Raji (cell line): ENCODE results near the gene FGF11.

Experiments used
- POLR2A ChIP-seq: IDR thresholded peaks from 2 replicates; pipeline ENCODE4 v1.6.1; 2011; ENCODE audit warnings: low read depth, low read length, control low read depth; ENCODE audit not compliant: insufficient read depth

FGF11 gene

DNA sequence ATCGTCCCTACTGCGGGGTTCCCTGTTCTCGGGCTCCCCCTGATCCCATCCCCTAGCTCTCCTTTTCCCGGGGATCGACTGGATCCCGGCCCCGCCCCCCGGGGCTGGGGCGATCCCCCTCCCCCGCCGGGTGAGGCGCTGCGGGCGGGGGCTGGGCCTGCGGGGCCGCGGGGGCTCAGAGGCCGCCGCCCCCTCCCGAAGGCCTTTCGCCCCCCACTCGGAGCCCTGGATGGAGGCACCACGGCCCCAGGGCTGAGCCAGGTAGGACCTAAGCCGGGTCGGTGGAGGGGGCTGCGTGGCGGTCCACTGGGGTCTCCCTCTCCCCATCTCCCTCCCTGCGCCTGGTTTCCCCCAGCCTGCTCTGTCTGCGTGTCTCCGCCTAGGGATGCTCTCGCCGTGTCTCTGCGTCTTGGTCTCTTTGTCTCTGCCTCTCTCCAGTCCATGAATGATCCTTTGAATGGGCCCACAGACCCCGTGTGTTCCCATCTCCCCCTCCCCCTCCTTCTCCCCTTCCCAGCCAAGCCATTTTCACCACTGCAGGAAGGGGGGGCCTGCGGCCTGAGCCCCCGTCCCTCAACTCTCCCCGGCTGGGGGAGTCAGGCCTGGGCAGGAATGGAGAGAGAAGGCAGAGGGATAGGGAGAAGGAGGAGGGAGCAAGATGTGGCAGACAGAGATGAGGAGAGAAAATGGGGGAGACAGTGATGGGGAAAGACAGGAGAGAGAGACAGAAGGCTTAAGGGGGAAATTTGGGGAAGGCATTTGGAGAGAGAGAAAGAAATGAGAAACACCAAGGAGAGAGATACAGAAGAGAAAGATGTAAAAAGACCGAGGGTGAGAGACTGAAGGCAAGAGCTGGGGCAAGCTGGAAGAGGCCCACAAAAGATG, 33.7 kb upstream of the FGF11 start:
- TF ChIP-seq POLR2A, result no peak

DNA sequence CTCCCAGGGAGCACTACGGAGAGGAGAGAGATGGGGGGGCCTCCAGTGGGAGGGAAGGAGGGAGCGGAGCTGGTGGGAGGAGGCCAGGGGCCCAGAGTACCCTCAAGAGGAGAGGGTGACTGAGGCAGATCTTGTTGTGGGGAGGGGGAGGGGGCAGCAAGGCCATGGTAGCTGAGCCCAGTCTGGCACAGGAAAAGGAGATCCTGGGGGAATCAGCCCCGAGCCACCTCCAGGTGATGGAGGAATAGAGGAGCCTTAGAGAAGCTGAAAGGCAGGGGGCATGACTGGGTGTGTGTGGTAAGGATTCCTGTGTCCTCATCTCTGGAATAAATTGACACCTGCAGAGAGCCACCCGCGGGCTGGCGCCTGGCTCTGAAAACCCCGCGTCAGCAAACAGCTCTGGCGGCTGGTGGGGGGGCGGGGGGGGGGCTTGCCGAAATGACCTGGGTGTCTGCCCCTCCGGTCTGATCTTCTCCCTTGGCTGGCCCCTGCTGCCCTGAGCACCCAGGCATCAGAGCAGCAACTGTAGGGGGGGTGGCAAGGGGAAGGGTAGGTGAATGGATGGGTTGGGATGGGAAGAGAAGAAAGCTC, 33.0 kb upstream of the FGF11 start:
- no peak for TF ChIP-seq POLR2A

DNA sequence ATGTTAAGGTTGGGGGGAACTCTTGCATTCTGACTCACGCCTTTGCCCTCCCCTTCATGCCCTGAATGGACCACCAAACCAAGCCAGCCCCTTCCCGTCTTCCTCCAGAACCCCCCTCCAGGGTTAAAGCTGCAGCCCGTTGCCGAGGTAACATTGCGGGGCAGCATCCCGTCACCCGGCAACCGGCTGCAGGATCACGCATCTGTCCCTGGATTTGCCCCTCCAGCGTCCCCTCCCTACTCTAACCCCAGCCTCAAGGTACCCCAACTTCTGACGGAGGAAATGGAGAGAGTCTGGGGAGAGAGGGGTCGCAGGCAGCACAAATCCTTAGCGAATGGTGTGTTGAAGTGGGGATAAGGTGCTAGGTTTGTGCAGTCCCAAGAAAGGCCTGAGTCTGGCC, 32.2 kb upstream of the FGF11 start:
- no peak for TF ChIP-seq POLR2A

DNA sequence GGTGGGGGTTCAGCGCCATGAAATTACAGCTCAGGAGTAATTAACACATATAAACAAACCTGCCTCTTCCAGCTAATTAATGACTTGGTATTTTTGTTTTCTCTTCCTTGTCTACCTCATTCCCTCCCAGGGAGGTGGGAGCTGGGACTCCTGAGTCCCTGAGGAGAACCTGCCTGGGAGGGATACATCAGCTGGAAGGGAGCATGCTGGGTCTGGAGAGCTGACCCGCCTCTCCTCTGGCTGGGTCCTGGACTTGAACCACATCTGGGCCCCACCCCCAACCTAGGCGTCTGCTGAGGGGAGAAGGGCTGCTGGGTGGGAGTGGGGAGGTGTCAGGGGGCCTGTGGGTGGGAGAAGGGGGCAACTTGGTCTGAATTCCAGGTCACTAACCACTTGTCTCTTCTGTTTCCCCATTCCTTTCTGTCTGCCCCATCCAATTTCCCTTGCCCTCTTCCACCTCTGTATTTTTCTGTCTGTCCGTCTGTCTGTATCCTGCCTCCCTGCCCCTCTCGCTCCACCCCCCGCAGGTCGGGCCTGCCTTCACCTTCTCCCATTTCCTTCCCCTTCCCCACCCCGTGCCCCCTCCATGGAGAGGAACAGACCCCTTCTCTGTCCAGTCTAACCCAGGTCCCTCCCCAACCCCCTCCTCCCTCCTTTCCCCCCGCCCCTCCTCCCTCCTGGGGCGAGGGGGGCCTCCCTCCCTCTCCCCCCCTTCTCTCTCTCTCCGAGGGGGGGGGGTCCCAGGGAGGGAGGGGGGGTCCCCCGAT, 31.6 kb upstream of the FGF11 start, which contains the start of gene NLGN2:
Gene NLGN2, plus strand, starts transcription at position 361 of the 767 bp plus-strand sequence. CDS start 411 bp downstream, outside the sequence.
- TF ChIP-seq POLR2A, result no peak

DNA sequence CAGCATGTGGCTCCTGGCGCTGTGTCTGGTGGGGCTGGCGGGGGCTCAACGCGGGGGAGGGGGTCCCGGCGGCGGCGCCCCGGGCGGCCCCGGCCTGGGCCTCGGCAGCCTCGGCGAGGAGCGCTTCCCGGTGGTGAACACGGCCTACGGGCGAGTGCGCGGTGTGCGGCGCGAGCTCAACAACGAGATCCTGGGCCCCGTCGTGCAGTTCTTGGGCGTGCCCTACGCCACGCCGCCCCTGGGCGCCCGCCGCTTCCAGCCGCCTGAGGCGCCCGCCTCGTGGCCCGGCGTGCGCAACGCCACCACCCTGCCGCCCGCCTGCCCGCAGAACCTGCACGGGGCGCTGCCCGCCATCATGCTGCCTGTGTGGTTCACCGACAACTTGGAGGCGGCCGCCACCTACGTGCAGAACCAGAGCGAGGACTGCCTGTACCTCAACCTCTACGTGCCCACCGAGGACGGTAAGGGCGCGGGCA, 31.0 kb upstream of the FGF11 start:
- TF ChIP-seq POLR2A, result no peak

DNA sequence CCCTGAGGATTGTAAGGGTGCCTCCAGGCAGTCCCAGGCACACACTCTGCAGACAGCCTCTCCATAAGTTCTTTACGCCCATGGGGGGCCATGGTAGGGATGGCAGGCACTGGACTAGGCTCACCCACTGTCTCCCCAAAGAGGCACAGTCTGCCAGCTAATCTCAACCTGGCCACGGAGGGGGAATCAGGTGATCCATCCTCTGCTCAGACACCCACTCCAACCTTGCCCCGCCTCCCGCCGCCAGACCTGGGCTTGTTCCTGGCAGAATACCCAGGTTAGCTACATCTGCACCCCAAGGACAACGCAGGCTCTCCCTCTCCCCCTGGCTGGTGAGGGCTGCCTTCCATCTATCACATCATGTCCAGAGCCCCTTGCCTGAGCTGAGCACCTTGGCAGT, 30.4 kb upstream of the FGF11 start:
- TF ChIP-seq POLR2A, result no peak

DNA sequence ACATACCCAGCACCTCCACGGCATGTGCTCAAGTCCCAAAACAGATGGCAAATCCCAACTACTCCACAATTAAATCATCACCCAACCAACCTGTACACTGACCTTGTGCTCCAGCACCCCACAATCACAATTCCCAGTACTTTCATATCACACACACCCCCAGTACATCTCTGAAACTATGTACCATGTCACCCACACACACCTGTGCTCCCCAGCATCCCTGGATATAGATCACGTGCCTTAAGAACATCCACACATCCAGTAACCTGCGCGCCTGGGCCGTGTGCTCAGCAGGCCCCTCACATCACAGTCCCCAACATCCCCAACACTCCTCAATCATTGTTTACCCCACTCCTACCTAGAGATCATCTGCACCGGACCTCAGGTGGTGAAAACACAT, 29.6 kb upstream of the FGF11 start:
- no peak for TF ChIP-seq POLR2A

DNA sequence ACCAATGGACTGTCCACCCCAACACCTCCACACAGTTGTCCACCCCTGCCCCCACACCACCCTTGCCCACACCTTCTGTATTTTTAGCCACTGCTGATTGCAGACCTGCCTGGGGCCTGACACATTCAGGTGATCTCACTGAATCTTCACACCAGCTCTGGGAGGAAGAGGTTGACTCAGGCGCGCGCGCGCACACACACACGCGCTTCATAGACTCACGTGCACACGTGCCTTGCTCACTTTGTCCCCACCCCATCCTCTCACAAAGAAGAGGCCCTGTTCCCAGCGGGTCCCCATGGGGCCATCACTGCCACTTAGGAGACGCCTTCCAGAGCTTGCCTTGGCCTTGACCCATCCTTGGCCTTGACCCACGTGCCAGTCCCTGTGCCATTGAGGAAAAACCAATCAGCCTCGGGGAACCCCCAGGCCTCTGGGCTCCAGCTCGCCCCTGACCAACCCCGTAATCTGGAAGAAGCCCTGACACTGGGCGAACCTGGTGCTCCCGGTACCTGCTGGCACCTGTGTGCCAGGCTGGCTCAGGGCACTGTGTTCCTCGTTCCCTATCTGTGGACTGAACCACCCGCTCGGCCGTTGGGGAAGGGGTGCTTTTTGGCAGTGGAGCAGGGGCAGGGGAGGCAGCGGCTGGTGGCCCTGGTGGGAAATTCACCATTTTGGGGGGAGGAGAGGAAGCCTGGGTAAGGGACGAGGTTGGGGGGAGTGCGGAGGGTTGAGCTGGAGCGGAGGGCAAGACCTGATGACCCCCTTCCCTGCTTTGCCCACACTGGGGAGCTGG, 28.5 kb upstream of the FGF11 start:
- no peak for TF ChIP-seq POLR2A

DNA sequence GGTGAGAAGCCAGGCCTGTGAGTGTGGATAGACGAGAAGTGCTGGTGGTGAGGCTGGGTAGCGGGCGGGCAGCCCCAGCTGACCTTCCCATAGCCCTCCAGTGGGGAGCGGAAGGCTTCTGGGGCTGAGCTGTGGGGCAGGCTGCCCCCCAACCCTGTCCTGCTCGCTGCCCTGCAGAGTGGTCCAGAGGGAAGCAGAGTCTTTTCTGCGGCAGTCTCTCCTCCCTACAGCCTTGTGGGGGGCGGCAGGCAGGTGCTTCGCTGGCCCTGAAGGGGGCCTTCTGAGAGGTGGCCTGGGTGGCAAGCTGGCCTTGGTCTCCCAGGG, 27.9 kb upstream of the FGF11 start:
- TF ChIP-seq POLR2A, result no peak

DNA sequence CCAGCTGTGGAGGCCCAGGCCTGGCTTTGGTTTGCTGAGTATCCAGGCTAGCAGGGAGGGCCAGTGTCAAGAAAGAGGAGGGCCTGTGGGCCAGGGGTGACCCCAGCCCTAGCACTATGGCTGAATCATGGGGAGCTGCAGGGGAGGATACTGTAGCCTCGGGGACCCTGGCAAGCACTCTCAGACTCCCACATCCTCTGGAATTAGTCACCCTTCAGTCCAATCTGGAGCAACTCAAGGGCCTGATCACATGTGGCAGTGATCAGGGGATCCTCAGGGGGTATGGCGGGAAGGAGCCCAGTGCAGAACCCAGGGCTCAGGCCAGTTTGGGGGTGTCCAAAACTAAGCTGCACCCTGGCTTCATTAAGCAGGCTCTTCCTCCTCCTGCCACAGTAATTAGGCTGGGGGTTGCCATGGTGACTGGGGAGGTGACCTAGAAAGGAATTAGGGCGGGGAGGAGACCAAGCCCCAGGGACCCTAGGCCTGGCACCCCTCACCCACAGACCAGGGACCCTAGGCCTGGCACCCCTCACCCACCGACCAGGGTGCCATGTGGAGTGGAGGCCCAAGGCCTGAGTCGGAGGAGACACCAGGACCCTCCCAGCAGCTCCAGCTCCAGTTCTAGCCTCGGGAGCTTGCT, 25.8 kb upstream of the FGF11 start:
- TF ChIP-seq POLR2A, result no peak

DNA sequence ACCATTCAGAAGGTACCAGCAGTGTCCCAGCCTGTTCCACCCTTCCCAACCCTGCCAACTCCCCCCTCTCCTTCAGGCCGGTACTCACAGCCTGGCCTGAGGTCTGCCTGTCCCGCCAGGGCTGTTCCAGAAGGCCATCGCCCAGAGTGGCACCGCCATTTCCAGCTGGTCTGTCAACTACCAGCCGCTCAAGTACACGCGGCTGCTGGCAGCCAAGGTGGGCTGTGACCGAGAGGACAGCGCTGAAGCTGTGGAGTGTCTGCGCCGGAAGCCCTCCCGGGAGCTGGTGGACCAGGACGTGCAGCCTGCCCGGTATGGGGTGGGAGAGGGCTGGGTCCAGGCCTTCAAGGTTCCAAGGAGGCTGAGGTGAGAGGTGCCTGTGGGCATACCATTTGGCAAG, 24.5 kb upstream of the FGF11 start:
- no peak for TF ChIP-seq POLR2A

DNA sequence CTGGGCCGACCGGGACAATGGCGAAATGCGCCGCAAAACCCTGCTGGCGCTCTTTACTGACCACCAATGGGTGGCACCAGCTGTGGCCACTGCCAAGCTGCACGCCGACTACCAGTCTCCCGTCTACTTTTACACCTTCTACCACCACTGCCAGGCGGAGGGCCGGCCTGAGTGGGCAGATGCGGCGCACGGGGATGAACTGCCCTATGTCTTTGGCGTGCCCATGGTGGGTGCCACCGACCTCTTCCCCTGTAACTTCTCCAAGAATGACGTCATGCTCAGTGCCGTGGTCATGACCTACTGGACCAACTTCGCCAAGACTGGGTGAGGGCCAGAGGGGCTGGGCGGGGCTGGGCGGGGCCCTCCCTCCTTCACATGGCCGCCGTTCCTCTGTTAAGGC, 23.5 kb upstream of the FGF11 start:
- TF ChIP-seq POLR2A, result no peak

DNA sequence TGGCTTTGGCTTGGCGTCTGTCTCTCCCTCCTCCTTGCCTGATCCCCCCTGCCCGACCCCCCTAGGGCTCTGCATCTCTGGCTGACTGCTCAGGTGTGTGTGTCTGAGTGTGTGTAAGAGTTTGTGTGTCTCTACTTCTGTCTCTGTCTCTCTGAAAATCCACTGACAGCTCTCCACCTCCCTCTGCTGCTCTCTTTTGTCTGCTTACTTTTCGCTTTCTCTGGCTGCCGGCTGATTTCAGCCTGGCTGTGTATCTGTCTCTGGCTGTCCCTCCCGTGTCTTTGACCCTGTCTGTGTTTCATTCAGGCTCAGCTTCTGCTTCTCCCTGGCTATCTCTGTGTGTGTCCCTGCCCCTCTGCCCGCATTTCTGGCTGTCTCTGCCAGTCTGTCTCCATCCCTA, 23.0 kb upstream of the FGF11 start:
- no peak for TF ChIP-seq POLR2A

DNA sequence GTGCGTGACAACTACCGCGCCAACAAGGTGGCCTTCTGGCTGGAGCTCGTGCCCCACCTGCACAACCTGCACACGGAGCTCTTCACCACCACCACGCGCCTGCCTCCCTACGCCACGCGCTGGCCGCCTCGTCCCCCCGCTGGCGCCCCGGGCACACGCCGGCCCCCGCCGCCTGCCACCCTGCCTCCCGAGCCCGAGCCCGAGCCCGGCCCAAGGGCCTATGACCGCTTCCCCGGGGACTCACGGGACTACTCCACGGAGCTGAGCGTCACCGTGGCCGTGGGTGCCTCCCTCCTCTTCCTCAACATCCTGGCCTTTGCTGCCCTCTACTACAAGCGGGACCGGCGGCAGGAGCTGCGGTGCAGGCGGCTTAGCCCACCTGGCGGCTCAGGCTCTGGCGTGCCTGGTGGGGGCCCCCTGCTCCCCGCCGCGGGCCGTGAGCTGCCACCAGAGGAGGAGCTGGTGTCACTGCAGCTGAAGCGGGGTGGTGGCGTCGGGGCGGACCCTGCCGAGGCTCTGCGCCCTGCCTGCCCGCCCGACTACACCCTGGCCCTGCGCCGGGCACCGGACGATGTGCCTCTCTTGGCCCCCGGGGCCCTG, 22.2 kb upstream of the FGF11 start:
- TF ChIP-seq POLR2A, result no peak
